Fibroblast of pulmonary artery (primary cell): ENCODE data around the gene RAB23.

Source experiments
- DNase-seq: peaks from one replicate; pipeline ENCODE4 v3.0.0-alpha.2; 2010; ENCODE audit warnings: low read depth
- H3K4me3 ChIP-seq: replicated peaks from 2 replicates; pipeline ENCODE4 v1.5.1; 2011; ENCODE audit warnings: low read depth, mild to moderate bottlenecking, control low read depth, low read length, moderate library complexity
- CTCF ChIP-seq: IDR thresholded peaks from 2 replicates; pipeline ENCODE4 v1.5.1; 2011; ENCODE audit warnings: mild to moderate bottlenecking, control low read depth, low read length, inconsistent platforms; ENCODE audit errors: missing control alignments

The RAB23 gene

GRCh38 chr6:57173886-57174510, 48.1 kb downstream of the RAB23 start:
- peak overlapping the region; percentile 70 for H3K4me3 ChIP-seq
- no peak for TF ChIP-seq CTCF
- peak; percentile 80 for DNase-seq

- no peak for TF ChIP-seq CTCF
- H3K4me3 ChIP-seq: peak overlapping the region; percentile 70
- peak; percentile 43 for DNase-seq
Measured at GRCh38 chr6:57173056-57173885, 48.8 kb downstream of the RAB23 start.

- DNase-seq: peak; percentile 91
- H3K4me3 ChIP-seq: peak within 1 kb of the TSS; percentile 70
- TF ChIP-seq CTCF: no peak
Measured at GRCh38 chr6:57172136-57173055, 49.7 kb downstream of the RAB23 start, which contains the start of gene BAG2. Gene BAG2 (plus strand): TSS chr6:57172326. CDS start chr6:57172698, 372 bp downstream.

GRCh38 chr6:57165080-57165479, 57.0 kb downstream of the RAB23 start:
- H3K4me3 ChIP-seq: no peak overlapping the region
- TF ChIP-seq CTCF: no peak
- DNase-seq: no peak

GRCh38 chr6:57163956-57164355, 58.2 kb downstream of the RAB23 start:
- no peak for TF ChIP-seq CTCF
- no peak for DNase-seq
- H3K4me3 ChIP-seq: no peak overlapping the region

GRCh38 chr6:57162516-57162915, 59.6 kb downstream of the RAB23 start:
- TF ChIP-seq CTCF: no peak
- DNase-seq: no peak
- no peak overlapping the region for H3K4me3 ChIP-seq
